ENCODE data around the gene SLC25A41.
A peak's percentile ranks its signal among the peaks of the same experiment; 100 is the strongest.
"Not testable (repeated sequence)": the region's sequence is repeated elsewhere in the genome, so short reads cannot be mapped to it uniquely, and the experiment has no call there.

The SLC25A41 gene

GRCh38 chr19:6413721-6414643 lies 19.6 kb downstream of the SLC25A41 start:
- H3K27ac Mint-ChIP-seq, result no peak overlapping the region
- H3K36me3 Mint-ChIP-seq (ENCODE audit: low read depth), result peaks cover 13% of the 10 kb centered on the region

GRCh38 chr19:6413291-6413690 lies 20.3 kb downstream of the SLC25A41 start:
- no peaks in the 10 kb centered on the region for H3K27me3 Mint-ChIP-seq (ENCODE audit: low read depth)
- peaks cover 11% of the 10 kb centered on the region for H3K36me3 Mint-ChIP-seq (ENCODE audit: low read depth)
- no peak overlapping the region for H3K27ac Mint-ChIP-seq
- no peaks in the 10 kb centered on the region for H3K9me3 Mint-ChIP-seq
- H3K4me3 Mint-ChIP-seq, result no peak overlapping the region
- H3K4me1 Mint-ChIP-seq (ENCODE audit: low read depth), result no peaks in the 10 kb centered on the region

More at GRCh38 chr19:6413721-6414643, 19.6 kb downstream of the SLC25A41 start:
- Mint-ChIP-seq H3K27me3 (ENCODE audit: low read depth) (no peaks in the 10 kb centered on the region), H3K9me3 (no peaks in the 10 kb centered on the region), H3K4me3 (no peak overlapping the region), H3K4me1 (ENCODE audit: low read depth) (no peaks in the 10 kb centered on the region)

- no peaks in the 10 kb centered on the region for H3K27me3 Mint-ChIP-seq (ENCODE audit: low read depth)
- no peak overlapping the region for H3K4me3 Mint-ChIP-seq
- H3K36me3 Mint-ChIP-seq (ENCODE audit: low read depth), result peaks cover 9% of the 10 kb centered on the region
- H3K9me3 Mint-ChIP-seq, result no peaks in the 10 kb centered on the region
- H3K4me1 Mint-ChIP-seq (ENCODE audit: low read depth), result no peaks in the 10 kb centered on the region
- H3K27ac Mint-ChIP-seq, result no peak overlapping the region
Observed at GRCh38 chr19:6412447-6413091, 21.0 kb downstream of the SLC25A41 start.

- no peaks in the 10 kb centered on the region for H3K4me1 Mint-ChIP-seq (ENCODE audit: low read depth)
- H3K4me3 Mint-ChIP-seq, result no peak overlapping the region
- H3K27me3 Mint-ChIP-seq (ENCODE audit: low read depth), result no peaks in the 10 kb centered on the region
- H3K9me3 Mint-ChIP-seq, result no peaks in the 10 kb centered on the region
- no peak overlapping the region for H3K27ac Mint-ChIP-seq
- H3K36me3 Mint-ChIP-seq (ENCODE audit: low read depth), result peaks cover 9% of the 10 kb centered on the region
Observed at GRCh38 chr19:6412061-6412446, 21.5 kb downstream of the SLC25A41 start.

DNA sequence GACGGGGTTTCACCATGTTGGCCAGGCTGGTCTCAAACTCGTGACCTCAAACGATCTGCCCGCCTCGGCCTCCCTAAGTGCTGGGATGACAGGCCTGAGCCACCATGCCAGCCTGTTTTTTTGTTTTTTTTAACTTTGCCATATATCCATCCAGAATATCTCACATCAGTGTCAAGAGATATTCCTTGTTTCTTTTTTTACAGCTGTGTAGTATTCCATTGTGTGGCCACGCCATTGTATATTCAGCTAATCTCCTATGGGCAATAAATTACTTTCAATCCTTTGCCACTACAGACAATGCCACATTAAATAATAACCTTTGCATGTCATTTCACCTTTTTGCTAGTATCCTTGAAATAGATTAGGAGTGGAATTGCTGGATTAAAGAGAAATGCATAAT lies 24.2 kb downstream of the SLC25A41 start:
- Mint-ChIP-seq H3K4me1 (ENCODE audit: low read depth) (no peaks in the 10 kb centered on the region), H3K4me3 (no peak overlapping the region), H3K36me3 (ENCODE audit: low read depth) (peaks cover 6% of the 10 kb centered on the region), H3K27ac (no peak overlapping the region), H3K27me3 (ENCODE audit: low read depth) (no peaks in the 10 kb centered on the region), H3K9me3 (no peaks in the 10 kb centered on the region)

GRCh38 chr19:6406401-6406800 lies 27.2 kb downstream of the SLC25A41 start:
- Mint-ChIP-seq H3K27ac (no peak overlapping the region), H3K9me3 (no peaks in the 10 kb centered on the region), H3K36me3 (ENCODE audit: low read depth) (no peaks in the 10 kb centered on the region), H3K4me3 (no peak overlapping the region), H3K27me3 (ENCODE audit: low read depth) (no peaks in the 10 kb centered on the region), H3K4me1 (ENCODE audit: low read depth) (no peaks in the 10 kb centered on the region)

DNA sequence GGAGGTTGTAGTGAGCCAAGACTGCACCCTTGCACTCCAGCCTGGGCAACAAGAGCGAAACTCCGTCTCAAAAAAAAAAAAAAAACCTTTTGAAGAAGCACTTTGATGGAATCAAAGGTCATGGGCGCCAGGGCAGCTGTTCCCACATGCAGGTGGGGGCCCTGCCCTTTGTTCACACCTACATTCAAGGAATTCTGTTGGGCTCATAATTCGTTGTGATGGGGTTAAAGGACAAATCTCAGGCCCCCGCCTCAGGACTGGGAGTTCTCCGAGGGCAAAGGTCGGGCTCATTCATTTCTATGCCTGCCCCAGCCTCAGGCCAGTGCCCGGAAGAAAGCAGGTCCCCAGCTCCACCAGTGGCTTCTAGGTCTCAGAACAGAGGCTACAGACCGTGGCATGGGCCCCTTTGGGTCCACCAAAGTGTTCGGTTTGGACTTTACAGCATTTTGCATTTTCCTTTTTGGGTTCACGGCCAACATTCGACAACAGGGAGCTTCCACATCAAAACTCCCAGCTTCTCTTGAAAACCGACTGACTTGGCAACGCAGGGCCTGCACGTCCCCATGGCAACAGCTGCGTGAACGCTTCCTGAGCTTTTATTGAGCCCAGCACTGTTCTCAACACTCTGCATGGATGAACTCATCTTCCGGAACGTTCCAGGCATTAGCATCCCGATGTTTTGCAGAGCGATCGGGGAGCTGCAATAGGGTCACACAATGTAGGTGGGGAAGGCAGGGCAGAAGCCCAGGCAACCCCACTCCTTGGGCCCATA lies 30.5 kb downstream of the SLC25A41 start:
- H3K4me3 Mint-ChIP-seq, result no peak overlapping the region
- H3K4me1 Mint-ChIP-seq (ENCODE audit: low read depth), result no peaks in the 10 kb centered on the region
- no peaks in the 10 kb centered on the region for H3K9me3 Mint-ChIP-seq
- no peaks in the 10 kb centered on the region for H3K36me3 Mint-ChIP-seq (ENCODE audit: low read depth)
- no peaks in the 10 kb centered on the region for H3K27me3 Mint-ChIP-seq (ENCODE audit: low read depth)
- H3K27ac Mint-ChIP-seq, result no peak overlapping the region

- no peaks in the 10 kb centered on the region for H3K36me3 Mint-ChIP-seq (ENCODE audit: low read depth)
- H3K27ac Mint-ChIP-seq, result no peak overlapping the region
- no peak overlapping the region for H3K4me3 Mint-ChIP-seq
- no peaks in the 10 kb centered on the region for H3K4me1 Mint-ChIP-seq (ENCODE audit: low read depth)
- no peaks in the 10 kb centered on the region for H3K9me3 Mint-ChIP-seq
- no peaks in the 10 kb centered on the region for H3K27me3 Mint-ChIP-seq (ENCODE audit: low read depth)
Observed at GRCh38 chr19:6402058-6402457, 31.5 kb downstream of the SLC25A41 start.

DNA sequence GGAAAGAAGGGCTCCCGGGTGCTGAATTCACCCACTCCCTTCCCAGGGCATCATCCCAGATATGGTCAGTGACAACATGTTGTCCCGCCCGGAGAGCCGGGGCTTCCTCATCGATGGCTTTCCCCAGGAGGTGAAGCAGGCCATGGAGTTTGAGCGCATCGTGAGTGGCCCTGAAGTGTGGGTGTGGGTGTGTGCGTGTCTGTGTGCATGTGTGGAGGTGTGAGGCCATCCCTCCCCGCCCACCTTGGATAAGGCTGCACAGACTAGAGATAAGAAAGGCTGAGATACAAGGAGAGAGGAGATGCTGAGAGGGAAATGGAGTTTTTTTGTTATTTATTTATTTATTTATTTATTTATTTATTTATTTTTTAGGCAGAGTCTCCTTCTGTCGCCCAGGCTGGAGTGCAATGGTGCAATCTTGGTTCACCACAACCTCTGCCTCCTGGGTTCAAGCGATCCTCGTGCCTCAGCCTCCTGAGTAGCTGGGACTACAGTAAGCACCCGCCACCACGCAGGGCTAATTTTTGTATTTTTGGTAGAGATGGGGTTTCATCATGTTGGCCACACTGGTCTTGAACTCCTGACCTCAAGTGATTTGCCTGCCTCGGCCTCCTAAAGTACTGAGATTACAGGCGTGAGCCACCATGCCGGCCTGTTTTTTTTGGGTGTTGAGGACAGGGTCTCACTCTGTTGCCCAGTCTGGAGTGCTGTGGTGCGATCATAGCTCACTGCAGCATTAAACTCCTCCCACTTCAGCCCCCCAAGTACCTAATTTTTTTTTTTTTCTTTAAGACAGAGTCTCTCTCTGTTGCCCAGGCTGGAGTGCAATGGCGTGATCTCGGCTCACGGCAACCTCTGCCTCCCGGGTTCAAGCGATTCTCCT lies 33.3 kb downstream of the SLC25A41 start:
- not testable (repeated sequence) for H3K27ac Mint-ChIP-seq; H3K4me1 Mint-ChIP-seq (ENCODE audit: low read depth); H3K9me3 Mint-ChIP-seq; H3K27me3 Mint-ChIP-seq (ENCODE audit: low read depth); H3K36me3 Mint-ChIP-seq (ENCODE audit: low read depth); H3K4me3 Mint-ChIP-seq

- H3K9me3 Mint-ChIP-seq, result no peaks in the 10 kb centered on the region
- H3K27ac Mint-ChIP-seq, result no peak overlapping the region
- H3K4me3 Mint-ChIP-seq, result no peak overlapping the region
- H3K4me1 Mint-ChIP-seq (ENCODE audit: low read depth), result peaks cover 13% of the 10 kb centered on the region
- no peaks in the 10 kb centered on the region for H3K27me3 Mint-ChIP-seq (ENCODE audit: low read depth)
- peaks cover 6% of the 10 kb centered on the region for H3K36me3 Mint-ChIP-seq (ENCODE audit: low read depth)
Observed at GRCh38 chr19:6396305-6396704, 37.3 kb downstream of the SLC25A41 start.

GRCh38 chr19:6394831-6395230 lies 38.7 kb downstream of the SLC25A41 start:
- H3K4me1 Mint-ChIP-seq (ENCODE audit: low read depth), result peaks cover 17% of the 10 kb centered on the region
- peak overlapping the region; percentile 33 for H3K4me3 Mint-ChIP-seq
- H3K27me3 Mint-ChIP-seq (ENCODE audit: low read depth), result no peaks in the 10 kb centered on the region
- H3K27ac Mint-ChIP-seq, result peak overlapping the region; percentile 63
- H3K36me3 Mint-ChIP-seq (ENCODE audit: low read depth), result peaks cover 10% of the 10 kb centered on the region
- H3K9me3 Mint-ChIP-seq, result no peaks in the 10 kb centered on the region

DNA sequence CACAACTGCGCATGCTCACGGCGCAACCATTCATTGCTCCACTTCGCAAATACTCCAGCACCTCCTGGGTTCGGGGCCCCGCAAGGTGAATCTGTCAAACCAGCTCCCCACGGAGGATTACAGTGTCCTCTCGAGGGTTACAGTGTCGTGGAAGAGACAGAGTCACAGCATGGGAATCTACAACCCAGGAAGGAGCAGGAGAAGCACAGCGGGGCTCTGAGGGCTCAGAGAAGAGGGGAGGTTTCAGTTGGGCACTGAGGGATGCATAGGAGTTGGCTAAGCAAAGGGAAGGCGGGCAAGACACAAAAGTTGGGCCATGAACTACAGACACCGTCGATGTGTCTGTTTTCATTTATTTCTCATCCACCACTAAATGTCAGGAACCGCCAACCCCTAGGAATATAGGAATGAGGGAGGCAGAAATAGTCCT lies 39.6 kb downstream of the SLC25A41 start:
- Mint-ChIP-seq H3K4me3 (peak overlapping the region; percentile 87), H3K27ac (peak overlapping the region; percentile 84), H3K36me3 (ENCODE audit: low read depth) (peaks cover 13% of the 10 kb centered on the region), H3K9me3 (no peaks in the 10 kb centered on the region), H3K27me3 (ENCODE audit: low read depth) (no peaks in the 10 kb centered on the region), H3K4me1 (ENCODE audit: low read depth) (peaks cover 17% of the 10 kb centered on the region)

DNA sequence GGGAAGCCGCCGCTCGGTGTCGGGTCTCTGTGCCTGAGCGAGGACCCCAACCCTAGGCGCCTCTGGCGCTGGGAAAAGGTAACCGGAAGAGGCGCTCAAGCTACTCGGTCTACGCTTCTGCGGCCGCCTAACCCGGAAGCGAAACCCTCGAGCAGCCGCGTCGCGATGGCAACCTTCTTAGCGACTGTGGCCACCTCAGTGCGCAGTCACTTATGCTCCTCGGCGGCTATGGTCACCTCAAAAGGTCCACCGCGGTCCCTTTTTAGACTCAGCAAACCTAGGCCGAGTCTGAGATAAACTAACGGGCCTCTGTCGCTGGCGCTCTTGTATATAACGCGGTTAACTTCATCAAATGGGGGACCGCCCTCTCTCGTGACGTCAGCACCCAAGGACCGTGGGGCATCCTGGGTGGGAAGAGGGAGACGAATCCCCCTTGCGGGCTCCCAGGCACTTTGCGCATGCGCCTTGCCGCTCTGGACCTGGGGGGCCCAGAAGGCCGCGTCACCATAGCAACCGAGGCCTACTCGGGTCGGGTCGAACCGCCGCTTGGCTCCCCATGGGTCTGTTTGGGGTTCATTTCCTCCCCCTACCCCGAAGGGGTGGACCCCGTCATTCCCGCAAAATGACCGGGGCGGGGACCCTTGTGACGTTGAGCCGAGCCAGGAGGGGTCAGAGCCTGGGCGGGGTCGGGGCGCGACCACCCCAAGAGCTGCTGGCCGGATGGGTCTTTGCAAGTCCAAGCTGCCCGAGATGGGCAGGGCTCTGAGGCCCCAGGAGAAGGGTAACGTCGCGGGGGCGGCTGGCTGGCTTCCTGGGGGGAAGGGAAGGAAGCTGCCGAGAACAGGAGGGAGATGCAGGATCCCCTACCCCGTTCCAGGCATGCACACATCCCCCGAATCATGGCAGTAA lies 40.2 kb downstream of the SLC25A41 start, which contains the start of gene GTF2F1:
TSS of gene GTF2F1 (minus strand) at position 91 of the 909 bp plus-strand sequence. CDS start 169 bp downstream, outside the sequence.
- Mint-ChIP-seq H3K27ac (peak within 1 kb of the TSS; percentile 84), H3K4me1 (ENCODE audit: low read depth) (peaks cover 18% of the 10 kb centered on the region), H3K27me3 (ENCODE audit: low read depth) (no peaks in the 10 kb centered on the region), H3K4me3 (peak within 1 kb of the TSS; percentile 87), H3K9me3 (no peaks in the 10 kb centered on the region), H3K36me3 (ENCODE audit: low read depth) (peaks cover 15% of the 10 kb centered on the region)

Measured in T-helper 1 cell treated with Interleukin-12 subunit alpha and Interleukin-12 subunit beta and Interleukin-4 antibody, amounts not matched to agents 30 μg/mL and 1 μg/mL, for 36 hours (primary cell).